ENCODE data around the gene TMEM92.

TMEM92 gene

DNA sequence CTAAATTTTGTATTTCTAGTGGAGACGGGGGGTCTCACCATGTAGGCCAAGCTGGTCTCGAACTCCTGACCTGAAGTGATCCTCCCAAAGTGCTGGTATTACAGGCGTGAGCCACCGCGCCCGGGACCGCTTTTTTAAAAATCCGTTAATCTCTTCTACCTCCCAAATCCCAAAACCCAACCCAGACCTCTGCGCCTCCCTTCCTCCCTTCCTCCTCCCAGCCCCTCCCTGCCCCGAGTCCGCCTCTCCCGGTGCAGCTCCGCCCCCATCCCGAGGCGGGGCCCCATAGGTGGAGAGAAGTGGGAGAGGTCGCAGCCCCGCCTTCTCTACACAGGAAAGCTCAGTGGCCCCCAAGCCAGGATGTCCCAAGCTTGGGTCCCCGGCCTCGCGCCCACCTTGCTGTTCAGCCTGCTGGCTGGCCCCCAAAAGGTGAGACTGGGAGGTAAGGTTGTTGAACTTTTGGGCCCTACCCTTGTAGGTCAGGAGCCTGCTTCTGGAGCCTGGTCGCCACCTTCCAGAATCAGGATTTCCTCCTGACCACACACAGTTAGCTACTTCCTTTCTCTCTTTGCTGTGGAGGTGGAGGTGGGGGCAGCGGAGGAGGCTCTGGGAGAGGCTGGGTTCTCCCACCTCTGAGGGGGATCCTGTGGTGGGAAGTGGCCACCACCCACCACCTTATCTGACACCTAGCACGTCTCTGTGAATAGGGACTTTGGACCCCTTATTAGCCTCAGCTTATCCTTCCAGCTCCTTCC lies at the start of gene TMEM92:
Gene TMEM92, plus strand, starts transcription at position 325 of the 755 bp plus-strand sequence. Its CDS starts 36 bp downstream, at position 361.
- no peak for DNase-seq (ENCODE audit: low spot score)

- no peak for DNase-seq (ENCODE audit: low spot score)
Observed at GRCh38 chr17:50225701-50226240, 48.5 kb upstream of the TMEM92 start.

DNA sequence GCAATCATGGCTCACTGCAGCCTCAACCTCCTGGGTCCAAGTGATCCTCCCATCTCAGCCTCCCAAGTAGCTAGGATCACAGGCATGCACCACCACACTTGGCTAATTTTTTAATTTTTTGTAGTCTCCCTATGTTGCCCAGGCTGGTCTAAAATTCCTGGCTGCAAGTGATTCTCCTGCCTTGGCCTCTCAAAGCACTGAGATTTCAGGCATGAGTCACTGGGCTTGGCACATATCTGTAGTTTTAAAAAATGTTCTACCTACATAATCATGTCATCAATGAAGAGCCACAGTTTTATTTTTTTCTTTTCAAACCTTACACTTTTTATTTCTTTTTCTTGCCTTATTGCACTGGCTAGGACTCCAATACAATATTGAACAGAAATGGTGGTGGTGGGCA lies 39.7 kb upstream of the TMEM92 start:
- DNase-seq (ENCODE audit: low spot score): no peak

- no peak for DNase-seq (ENCODE audit: low spot score)
Observed at GRCh38 chr17:50237901-50238300, 36.4 kb upstream of the TMEM92 start.

- DNase-seq (ENCODE audit: low spot score): no peak
Observed at GRCh38 chr17:50238601-50239280, 35.5 kb upstream of the TMEM92 start.

GRCh38 chr17:50239937-50240336 lies 34.3 kb upstream of the TMEM92 start:
- no peak for DNase-seq (ENCODE audit: low spot score)

GRCh38 chr17:50240851-50241250 lies 33.4 kb upstream of the TMEM92 start:
- no peak for DNase-seq (ENCODE audit: low spot score)

- DNase-seq (ENCODE audit: low spot score): no peak
Observed at GRCh38 chr17:50241431-50241830, 32.8 kb upstream of the TMEM92 start.

DNA sequence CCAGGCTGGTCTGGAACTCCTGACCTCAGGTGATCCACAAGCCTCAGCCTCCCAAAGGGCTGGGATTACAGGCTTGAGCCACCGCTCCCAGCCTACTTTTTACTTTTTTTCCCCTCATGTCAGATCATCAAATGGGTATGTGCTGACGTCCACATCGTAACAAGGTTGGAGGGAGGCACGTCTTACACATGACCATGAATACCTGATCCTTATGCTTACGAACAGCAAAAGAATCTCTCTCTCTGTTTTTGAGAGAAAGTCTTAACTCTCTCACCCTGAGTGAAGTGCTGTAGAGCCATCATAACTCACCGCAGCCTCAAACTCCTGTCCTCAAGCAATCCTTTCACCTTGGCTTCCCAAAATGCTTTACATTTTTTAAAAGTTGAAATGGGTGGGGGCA lies 29.5 kb upstream of the TMEM92 start:
- no peak for DNase-seq (ENCODE audit: low spot score)

GRCh38 chr17:50248255-50248654 lies 26.0 kb upstream of the TMEM92 start:
- no peak for DNase-seq (ENCODE audit: low spot score)

GRCh38 chr17:50252781-50253180 lies 21.5 kb upstream of the TMEM92 start:
- no peak for DNase-seq (ENCODE audit: low spot score)

GRCh38 chr17:50255766-50256635 lies 18.3 kb upstream of the TMEM92 start:
- DNase-seq (ENCODE audit: low spot score): no peak

DNA sequence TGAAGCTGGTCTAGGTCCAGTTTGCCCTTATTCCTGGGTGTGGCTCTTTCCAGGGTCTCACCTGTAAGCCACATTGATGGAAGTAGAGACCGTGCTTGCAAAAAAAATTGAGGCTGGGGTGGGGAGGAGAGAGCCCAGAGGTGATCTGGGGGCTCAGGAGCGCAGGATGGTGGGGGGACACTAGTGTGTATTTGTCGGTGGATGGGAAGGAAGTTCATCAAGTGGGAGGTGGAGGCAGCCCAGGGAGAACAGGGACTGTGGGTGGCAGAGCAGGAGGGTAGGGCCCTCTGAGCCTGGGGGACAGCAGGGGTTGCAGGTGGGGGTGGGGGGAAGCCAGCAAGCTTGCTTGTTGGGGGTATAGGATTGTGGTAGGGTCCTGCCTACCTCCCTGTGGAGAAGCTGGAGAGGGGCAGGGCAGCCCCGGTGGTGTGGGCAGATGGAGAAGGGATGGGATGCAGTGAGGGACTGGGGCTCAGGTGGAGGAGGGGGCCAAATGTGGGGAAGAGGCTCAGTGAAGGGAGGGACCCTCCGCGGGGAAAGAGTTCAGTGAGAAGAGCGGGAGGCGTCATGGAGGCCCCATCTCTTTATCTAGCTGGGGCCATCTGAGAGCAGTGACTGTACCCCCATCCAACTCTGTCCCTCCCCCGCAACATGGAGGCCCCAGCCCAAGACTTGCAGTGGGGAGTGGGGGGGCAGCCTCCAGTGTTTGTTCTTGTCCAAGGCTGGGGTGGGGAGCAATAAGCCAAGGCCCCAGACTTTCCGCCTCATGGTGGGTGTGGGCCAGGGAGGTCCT lies 17.2 kb upstream of the TMEM92 start:
- DNase-seq (ENCODE audit: low spot score): no peak

- no peak for DNase-seq (ENCODE audit: low spot score)
Observed at GRCh38 chr17:50257676-50258224, 16.5 kb upstream of the TMEM92 start.

DNA sequence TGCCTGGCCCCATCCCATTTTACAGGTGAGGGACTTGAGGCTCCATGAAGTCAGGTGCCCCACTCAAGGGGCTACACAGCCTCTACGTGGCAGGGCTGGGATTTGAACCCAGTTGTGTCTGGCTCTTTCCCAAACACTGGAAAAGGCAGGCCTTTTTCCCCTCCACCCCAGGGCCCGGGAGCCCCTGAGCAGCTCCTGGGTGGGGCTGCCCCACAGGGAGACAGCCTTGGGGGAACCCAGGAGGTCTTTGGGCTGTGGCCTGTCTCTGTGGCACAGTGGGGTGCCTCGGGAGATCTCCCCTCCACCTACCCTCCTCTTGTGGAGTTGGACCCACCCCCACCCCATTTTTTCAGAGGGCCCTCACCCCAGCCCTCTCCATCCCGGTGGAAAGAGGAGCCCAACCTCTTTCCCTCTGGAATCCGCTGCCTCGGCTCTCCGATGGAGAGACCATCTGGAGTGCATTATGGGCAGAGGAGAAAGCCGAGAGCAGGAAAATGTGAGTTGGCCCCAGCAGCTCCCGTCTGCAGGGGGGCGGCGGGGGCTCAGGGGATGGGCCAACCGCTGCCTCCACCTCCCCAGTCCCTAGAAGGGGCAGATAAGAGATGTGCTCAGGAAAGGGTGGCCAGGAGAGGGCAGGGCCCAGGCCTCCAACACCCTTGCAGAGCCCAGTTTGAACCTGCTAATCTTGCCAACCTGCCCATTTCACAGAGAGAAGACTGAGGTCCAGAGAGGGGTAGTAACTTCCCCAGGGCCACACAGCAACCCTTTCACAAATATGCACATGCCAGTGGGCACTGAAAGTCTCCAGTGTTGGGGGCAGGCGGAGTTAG lies 15.4 kb upstream of the TMEM92 start:
- no peak for DNase-seq (ENCODE audit: low spot score)

DNA sequence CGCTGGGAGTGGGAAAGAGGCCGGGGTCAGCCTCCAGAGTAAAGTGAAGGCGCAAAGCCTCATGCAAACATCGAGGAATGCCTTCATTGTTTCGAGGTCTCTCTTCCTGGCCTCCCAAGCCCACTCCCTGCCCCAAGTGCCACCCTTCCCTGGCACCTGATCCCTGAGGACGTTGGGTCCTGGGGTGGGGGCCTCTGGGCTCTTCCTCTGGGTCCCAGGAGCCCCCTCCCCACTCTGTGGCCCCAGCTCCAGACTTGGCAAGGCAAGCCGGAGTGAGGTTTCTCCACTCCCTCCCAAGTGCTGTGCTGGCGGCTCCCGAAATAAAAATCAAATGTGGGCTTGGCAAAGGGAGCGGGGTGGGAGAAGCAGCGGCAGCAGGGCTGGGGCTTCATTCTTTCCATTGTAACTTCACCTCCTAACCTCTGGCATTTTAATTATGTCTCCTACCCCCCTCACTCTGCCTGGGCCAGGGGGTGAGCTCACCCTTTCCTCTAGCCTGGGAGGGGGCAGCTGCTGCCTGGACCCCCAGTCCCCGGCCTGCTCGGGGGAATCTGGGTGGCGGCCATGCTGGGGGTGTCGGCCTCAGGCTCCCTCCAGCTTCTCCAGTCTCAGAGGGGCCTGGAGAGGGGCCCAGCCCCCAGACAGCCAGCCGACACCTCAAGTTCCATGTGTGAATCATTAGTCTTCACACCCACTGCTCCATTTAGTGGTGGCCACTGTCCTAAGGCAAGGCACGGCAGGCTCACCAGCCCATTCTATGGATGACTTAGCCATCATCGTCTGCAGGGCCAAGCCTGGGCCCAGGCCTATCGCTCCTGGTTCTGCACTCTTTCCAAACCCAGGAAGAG lies 14.6 kb upstream of the TMEM92 start:
- DNase-seq (ENCODE audit: low spot score): no peak

DNA sequence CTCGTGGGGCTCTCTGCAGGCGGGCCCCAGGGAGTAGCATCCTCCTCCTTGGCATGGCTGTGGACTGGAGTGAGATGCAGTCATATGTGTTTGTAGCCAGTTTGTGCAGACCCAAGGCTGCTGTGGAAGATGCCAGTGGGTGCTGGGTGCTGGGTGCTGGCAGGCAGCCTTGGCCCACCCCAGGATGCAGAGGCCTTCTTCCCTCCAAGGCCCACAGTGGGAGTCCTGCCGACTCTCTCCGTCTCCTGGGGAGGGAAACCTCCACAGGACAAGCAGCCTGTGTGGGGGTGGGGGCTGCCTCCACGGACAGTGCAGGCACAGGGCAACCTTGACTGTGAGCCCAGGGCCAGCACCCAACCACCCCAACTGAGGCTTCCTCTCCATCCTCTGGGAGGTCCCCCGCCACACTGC lies 13.8 kb upstream of the TMEM92 start:
- no peak for DNase-seq (ENCODE audit: low spot score)

GRCh38 chr17:50261051-50261915 lies 13.0 kb upstream of the TMEM92 start:
- DNase-seq (ENCODE audit: low spot score): no peak

Data from HuH-7.5 (cell line).